SHP77 (cell line): Measurements from ENCODE around the gene ACE.

ENCODE experiments used
- DNase-seq, 2 experiments: peaks; one replicate each; lab custom pipeline; 2025; lab: John Stamatoyannopoulos, UW

Gene ACE

DNA sequence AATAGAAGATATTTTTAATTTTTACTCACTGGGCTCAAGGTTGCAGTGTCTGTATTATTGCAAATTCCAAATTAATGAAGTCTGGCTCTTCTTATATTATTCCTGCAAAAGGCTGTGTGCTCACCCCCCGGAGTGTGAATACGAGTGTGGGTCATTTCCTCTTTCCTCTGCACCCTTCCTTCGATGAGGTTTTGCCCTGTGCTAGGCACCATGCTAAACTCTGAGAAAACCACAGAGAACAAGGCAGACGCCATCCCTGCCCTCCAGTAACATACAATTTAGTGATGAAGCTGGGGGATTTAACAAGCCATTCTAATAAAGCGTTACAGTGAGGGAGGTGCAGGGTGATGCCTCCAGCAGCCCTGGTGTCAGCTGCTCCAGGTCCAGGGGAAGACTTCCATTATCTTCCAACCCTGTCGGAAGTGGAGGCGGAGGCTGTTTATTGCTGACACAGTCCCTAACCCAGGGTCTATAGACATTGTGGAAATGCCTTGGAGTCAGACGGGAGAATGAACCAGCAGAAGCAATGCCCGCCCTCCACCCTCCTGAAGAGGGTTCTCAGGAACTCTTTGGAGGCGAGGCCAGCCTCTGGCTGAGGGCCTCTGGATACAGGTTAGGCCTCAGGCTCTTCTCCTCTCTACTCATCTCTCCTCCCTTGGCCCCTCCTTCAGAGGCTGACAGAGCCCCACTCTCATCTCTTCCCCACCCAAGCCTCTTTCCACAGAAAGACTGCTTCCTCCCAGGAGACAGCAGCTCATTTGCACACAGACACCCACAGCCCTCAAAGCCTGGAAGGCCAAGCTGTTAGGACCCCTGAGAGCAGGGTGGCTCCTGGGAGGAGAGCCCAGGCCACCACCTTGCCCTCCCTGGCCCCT is 2.0 kb upstream of the ACE start:
- no peak for DNase-seq

DNA sequence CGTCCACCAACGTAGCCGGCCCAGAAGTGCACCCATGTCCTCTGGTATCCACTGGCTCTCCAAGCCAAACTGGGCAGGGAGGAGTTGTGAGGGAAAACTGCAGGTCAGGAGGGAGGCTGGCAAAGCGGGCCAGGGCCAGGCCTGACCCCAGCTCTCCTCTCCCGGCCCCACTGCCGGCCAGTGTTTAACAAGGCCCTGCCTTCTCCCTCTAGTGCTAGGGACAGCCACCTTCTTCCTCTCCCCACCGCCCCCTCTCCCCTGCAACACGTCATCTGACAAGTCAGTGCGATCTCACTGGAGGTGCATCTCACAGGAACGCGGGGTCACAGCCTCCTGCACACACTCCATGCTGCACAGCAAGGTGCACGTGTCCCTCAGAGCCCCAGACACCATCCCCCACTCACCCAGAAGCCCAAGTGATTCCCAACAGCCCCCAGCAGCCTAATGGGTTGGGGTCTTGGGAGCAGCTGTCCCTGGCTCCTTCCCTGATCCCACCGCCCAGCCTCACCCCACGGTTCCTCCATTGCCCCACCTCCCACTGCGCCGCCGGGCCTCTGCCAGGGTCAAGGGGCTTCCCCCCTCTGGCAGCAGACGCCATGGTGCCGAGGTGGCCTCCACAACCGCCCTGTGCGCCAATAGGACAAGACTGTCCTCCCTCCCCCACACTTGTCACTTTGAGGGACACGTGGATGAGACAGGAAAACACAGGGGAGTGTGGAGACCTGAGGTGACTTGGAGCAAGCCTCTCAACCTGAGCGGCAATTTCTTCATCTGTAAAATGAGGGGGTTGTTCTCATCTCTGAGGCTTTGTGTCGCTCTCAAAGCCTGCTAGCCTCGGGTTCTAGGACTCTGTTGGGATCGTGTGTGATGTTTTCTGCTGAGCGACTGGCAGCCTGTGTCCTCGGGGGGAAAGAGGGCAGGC is 1.1 kb upstream of the ACE start:
- no peak for DNase-seq

- DNase-seq = peak in 1 of 2 experiments; percentile 24
Observed at GRCh38 chr17:63476459-63476853, 405 bp upstream of the ACE start.

GRCh38 chr17:63477480-63478440 is 899 bp downstream of the ACE start:
- DNase-seq = peak in 1 of 2 experiments; percentile 41

DNA sequence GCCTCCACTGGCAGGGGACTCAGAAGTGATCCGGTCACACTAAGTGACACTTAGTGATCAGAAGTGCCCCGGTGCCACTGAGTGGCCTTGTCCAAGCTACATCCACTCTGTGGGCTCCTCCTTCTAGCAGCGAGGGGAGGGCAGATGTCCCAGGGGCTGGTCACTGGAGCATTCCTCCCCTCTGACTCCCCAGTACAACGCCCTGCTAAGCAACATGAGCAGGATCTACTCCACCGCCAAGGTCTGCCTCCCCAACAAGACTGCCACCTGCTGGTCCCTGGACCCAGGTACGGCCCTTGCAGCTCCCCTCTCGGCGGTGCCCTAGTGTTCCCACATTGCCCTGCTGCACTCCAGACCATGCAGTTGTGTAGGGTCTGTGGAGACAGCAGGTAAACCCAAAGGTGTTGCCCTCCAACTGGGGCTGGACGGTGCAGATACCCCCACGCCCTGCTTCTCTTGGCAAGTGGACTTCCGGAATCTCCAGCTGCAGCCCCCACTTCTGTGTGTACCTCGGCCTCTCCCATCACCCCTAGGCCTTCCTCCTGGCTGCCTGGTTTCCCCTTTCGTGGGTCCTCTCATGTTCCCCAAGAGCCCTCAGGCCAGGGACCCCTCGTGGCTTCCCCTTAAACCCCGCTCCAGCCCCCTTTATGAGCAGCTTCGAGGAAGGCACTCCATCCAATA is 2.1 kb downstream of the ACE start:
- DNase-seq = peak; percentile 69 to 83

GRCh38 chr17:63479495-63480184 is 2.8 kb downstream of the ACE start:
- DNase-seq = peak; percentile 47 to 50

DNA sequence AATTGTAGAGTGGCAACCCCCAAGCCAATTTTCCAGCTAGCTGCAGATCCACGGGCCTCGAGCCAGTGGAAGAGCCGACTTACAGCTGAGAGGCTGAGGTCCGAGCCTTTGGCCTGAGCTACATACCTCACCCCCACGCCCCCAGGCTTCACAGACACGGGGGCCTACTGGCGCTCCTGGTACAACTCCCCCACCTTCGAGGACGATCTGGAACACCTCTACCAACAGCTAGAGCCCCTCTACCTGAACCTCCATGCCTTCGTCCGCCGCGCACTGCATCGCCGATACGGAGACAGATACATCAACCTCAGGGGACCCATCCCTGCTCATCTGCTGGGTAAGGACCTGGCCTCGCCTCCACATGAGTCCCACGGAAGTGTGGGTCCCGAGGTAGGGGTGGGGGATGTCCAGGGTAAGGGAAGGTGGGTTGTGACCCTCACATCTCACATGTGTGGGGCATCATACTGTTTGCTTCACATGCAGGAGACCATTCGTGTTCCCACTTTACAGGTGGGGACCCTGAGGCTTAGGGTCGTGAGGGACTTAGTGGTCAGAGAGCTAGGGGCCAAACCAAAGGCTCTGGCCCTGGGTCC is 3.4 kb downstream of the ACE start:
- no peak for DNase-seq

GRCh38 chr17:63480826-63481487 is 4.1 kb downstream of the ACE start:
- DNase-seq = peak; percentile 32 to 57

- DNase-seq = no peak
Observed at GRCh38 chr17:63481488-63481870, 4.6 kb downstream of the ACE start.

- no peak for DNase-seq
Observed at GRCh38 chr17:63482509-63482908, 5.6 kb downstream of the ACE start.

DNA sequence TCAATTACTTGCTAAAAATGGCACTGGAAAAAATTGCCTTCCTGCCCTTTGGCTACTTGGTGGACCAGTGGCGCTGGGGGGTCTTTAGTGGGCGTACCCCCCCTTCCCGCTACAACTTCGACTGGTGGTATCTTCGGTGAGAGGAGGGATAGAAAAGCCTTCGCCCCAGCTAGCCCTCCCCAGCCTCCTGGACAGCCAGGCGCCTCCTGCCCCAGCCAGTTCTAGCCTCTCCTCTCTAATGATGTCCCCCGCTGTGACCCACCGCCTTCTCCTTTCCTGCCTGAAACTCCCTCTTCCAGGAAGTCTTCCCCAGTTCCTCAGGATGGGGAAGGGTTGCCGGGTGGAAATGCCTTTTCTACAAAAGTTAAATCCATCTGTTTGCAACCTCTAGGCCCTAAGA is 6.2 kb downstream of the ACE start:
- no peak for DNase-seq

DNA sequence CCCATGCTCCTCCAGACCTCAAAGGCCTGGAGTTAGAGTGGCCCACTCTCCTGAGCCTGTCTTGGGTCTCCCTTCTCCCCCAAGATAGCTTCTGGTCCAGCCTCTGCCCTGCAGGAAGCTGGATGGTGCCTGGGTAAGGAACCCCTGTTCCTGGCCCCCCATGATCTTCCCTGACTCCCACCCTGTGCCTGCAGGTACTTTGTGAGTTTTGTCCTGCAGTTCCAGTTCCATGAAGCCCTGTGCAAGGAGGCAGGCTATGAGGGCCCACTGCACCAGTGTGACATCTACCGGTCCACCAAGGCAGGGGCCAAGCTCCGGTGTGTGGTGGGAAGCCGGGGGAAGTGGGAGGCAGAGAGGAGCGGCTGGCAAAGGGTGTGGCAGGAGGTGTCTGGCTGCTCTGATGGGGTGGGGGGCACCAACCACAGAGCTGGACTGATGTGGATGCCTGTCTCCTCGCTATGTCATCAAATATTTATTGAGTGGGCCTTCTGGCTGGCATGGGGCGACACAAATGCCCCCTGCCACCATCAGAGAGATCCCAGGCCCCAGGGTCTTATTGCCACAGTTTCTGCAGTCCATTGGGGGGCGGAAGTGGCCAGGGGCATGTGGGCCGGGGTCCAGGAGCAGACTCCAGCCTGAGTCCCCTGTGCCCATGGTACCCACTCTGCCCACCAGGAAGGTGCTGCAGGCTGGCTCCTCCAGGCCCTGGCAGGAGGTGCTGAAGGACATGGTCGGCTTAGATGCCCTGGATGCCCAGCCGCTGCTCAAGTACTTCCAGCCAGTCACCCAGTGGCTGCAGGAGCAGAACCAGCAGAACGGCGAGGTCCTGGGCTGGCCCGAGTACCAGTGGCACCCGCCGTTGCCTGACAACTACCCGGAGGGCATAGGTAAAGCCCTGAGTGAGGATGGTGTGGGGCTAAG is 7.1 kb downstream of the ACE start:
- no peak for DNase-seq

DNA sequence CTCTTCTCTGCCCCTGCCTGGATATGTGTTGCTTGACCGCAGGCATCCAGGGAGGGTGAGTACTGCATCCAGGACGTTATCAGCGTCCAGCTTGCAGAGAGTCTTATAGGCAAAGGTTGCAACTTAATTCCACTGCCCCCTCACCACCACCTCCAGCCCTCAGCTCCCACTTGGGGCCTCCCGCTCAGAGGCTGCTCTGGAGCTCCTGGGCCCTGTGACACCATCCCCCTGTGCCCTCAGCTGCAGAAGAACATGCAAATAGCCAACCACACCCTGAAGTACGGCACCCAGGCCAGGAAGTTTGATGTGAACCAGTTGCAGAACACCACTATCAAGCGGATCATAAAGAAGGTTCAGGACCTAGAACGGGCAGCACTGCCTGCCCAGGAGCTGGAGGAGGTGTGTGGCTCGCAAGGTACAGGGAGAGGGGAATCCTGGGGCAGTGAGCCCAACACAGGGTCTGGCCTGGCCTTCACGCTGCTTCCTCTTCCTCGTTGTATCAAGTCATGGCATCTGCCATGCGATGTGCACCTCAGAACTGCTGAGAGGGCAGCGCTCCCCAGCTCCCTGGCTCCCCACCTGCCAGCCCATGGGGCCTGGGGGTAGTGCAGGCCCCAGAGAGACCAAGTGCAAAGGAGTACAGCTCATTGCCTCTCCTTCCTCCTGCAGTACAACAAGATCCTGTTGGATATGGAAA is 9.6 kb downstream of the ACE start:
- no peak for DNase-seq

DNA sequence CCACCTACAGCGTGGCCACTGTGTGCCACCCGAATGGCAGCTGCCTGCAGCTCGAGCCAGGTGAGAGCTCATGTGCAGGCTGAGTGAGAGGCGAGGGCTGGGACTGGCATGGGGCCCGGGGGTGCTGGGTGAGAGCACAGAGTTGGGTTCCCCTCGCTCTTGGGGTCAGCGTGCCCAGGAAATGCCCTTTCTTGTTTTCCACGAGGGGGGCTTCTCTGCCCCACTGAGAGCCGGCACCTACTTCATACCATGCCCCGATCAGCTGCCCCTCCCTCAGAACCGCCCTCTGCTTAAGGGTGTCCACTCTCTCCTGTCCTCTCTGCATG is 10.1 kb downstream of the ACE start:
- no peak for DNase-seq

DNA sequence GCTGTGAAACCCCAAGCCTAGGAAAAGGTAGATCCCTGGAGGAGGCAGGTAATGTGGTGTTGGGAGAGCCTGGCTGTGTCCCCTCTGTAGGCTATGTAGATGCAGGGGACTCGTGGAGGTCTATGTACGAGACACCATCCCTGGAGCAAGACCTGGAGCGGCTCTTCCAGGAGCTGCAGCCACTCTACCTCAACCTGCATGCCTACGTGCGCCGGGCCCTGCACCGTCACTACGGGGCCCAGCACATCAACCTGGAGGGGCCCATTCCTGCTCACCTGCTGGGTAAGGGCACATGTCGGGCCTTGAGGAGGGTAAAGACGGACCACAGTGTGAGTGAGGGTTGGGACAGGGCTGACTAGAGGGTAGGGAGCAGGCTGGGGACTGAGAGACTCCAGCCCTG is 12.0 kb downstream of the ACE start:
- DNase-seq = no peak

- DNase-seq = no peak
Observed at GRCh38 chr17:63489291-63489690, 12.4 kb downstream of the ACE start.

GRCh38 chr17:63490329-63490728 is 13.5 kb downstream of the ACE start:
- peak in 1 of 2 experiments; percentile 44 for DNase-seq

GRCh38 chr17:63490858-63491400 is 14.1 kb downstream of the ACE start:
- DNase-seq = no peak
